Measurements from ENCODE around the gene TXN2.

The TXN2 gene

DNA sequence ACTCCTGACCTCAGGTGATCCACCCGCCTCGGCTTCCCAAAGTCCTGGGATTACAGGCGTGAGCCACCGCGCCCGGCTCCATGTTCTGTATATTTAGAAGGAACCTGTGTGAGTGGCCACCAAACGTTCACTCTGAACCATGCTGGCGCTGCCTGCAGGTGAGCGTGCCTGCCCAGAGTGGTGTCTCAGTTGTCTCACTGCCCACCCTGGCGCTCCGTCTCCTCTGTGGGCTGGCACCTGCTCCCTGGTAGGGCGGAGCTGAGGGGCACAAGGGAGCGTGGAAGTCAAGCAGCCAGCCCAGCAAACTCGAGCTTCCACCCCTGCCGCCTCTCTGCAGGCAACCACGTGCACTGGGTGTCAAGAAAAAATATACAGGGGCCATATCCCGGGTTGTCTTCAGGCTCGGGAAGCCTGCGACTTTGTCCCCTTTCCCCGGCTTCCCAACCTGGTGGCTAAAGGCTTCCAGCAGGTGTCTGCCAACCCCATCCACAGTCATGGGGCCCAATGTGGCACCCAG is 16.7 kb downstream of the TXN2 start:
- TF ChIP-seq, protein P1, sequence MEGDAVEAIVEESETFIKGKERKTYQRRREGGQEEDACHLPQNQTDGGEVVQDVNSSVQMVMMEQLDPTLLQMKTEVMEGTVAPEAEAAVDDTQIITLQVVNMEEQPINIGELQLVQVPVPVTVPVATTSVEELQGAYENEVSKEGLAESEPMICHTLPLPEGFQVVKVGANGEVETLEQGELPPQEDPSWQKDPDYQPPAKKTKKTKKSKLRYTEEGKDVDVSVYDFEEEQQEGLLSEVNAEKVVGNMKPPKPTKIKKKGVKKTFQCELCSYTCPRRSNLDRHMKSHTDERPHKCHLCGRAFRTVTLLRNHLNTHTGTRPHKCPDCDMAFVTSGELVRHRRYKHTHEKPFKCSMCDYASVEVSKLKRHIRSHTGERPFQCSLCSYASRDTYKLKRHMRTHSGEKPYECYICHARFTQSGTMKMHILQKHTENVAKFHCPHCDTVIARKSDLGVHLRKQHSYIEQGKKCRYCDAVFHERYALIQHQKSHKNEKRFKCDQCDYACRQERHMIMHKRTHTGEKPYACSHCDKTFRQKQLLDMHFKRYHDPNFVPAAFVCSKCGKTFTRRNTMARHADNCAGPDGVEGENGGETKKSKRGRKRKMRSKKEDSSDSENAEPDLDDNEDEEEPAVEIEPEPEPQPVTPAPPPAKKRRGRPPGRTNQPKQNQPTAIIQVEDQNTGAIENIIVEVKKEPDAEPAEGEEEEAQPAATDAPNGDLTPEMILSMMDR (IDR thresholded peaks at IDR 0.05; ENCODE audit: control insufficient read depth, extremely low read depth, insufficient read depth): no peak
- no peak overlapping the region for H3K4me3 ChIP-seq (ENCODE audit: low read depth, low read length)
- no peak for DNase-seq (ENCODE audit: low read depth)

DNA sequence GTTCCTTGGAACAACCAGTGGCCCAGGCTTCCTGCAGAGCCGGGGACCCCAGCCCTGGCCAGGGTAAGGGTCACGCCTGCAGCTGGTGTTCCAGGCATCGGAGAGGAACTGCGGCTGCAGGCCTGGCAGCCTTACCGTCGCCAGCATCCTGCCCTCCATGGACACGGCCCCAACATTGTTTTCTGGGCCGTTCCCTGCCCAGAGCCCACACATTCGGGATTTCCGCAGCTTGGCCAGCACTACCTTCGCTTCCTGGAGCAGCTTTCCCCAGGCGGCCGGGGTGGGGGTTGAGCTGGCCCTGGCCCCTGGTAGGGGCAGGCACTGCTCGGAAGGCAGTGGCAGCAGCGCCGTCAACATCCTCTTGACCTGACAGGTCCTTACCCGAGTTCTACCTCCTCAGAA is 17.7 kb downstream of the TXN2 start:
- no peak for DNase-seq (ENCODE audit: low read depth)
- H3K4me3 ChIP-seq (ENCODE audit: low read depth, low read length): no peak overlapping the region
- TF ChIP-seq, protein P1 (IDR thresholded peaks at IDR 0.05; ENCODE audit: control insufficient read depth, extremely low read depth, insufficient read depth): no peak

DNA sequence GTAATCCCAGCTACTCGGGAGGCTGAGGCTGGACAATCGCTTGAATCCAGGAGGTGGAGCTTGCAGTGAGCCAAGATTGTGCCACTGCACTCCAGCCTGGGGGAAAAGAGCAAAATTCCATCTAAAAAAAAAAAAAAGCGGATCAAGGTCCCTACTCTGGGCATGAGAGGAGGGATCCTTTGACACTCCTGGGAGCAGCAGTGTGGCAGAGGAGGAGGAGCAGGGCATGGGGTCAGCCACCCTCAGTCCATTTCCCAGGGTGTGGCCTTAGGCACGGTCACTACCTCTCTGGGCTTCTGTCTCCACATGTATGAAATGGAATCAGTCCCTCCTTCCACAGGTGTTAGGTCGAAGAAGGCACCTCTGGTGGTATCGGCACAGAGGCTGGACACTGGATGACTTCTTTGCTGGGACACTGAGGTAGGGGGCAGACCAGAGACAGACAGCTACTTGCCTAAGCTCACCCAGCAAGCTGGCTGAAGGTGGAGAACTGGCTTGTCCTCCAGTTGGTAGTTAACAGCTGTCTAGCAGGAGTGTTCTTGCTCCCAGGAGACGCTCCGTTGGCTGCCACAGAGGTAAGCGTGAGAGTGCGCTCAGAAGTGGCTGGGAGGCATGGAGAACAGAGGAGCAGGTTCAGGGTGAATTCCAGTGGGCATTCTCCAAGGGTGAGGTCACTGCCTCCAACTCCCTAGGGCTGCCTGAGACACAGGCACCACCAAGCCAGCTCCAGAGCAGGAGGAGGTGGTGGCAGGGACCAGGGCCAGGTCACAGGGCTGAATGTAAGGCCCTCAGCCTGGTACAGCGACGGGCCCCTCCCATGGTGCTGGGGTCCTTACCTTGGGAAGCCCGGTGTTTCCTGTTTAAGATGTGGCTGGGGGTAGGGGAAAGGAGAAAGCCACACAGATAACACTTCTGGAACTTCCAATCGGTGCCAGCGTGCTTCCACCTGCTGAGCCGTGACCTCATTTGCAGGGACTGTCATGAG is 19.5 kb downstream of the TXN2 start:
- DNase-seq (ENCODE audit: low read depth): no peak
- no peak overlapping the region for H3K4me3 ChIP-seq (ENCODE audit: low read depth, low read length)
- TF ChIP-seq, protein P1 (IDR thresholded peaks at IDR 0.05; ENCODE audit: control insufficient read depth, extremely low read depth, insufficient read depth): no peak

DNA sequence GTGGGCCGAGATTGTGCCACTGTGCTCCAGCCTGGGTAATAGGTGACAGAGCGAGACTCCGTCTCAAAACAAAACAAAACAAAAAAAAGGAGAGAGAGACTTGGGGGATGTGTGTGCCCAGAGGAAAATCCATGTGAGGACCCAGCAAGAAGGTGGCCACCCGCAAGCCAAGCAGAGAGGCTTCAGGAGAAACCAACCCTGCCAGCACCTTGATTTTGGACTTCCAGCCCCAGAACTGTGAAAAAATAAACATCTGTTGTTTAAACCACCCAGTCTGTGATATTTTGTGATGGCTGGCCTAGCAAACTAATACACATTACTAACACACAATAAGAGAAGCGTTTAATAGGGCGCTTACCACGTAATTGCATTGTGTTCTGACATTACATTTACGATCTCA is 21.2 kb downstream of the TXN2 start:
- TF ChIP-seq, protein P1 (IDR thresholded peaks at IDR 0.05; ENCODE audit: control insufficient read depth, extremely low read depth, insufficient read depth): no peak

DNA sequence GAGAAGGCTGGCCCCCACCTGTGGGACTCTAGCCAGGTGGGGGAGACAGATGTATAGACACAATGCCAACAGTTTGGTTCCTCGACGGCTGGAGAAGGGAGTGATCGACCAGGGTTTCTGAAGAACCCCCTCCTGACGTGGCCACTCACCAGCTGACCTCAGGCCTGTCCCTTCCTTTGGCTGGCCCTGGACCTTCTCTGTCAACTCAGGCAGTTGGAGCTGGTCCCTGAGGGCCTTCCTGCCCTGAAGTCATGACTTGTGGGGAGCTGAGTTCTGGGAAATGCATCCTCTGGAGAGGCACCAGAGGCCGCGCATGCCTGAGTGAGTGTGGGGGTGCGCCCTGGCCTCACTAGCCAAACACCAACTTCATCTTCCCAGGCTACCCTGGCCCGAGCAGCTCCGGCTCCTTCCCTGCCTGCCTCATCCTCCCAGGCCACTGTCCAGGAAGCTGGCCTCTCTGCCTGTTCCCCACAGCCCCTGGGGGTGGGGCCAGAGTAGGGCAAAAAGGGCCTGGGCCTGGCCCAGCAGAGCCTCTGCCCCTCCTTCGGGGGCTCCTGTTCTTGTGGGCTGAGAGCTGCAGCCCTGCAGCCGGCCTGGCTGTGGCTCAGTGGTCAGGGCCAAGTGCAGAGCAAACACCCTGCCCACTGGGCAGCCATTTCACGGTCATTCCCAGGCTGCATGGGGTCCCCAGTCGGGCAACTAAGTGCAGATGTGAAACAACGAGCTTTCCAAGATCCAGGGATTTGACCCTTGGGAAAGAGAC is 23.6 kb downstream of the TXN2 start:
- TF ChIP-seq, protein P1 (IDR thresholded peaks at IDR 0.05; ENCODE audit: control insufficient read depth, extremely low read depth, insufficient read depth): no peak
- DNase-seq (ENCODE audit: low read depth): no peak
- no peak overlapping the region for H3K4me3 ChIP-seq (ENCODE audit: low read depth, low read length)

More for the DNA sequence above, 21.2 kb downstream of the TXN2 start:
- no peak overlapping the region for H3K4me3 ChIP-seq (ENCODE audit: low read depth, low read length)
- DNase-seq (ENCODE audit: low read depth): no peak

DNA sequence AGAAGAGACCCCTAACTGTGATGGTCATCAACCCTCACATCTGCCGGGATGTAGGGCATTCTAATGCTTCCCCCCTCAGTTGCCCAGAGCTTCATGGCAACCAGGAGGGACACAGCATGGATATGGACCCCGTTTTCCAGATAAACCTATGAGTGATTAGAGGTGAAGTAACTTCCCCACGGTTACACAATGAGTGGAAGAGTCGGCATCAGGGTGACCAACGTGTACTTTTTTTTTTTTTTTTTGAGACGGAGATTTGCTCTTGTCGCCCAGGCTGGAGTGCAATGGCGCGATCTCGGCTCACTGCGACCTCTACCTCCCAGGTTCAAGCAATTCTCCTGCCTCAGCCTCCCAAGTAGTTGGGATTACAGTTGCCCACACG is 25.0 kb downstream of the TXN2 start:
- TF ChIP-seq, protein P1 (IDR thresholded peaks at IDR 0.05; ENCODE audit: control insufficient read depth, extremely low read depth, insufficient read depth): no peak
- H3K4me3 ChIP-seq (ENCODE audit: low read depth, low read length): no peak overlapping the region
- DNase-seq (ENCODE audit: low read depth): no peak

Measured in LNCaP clone FGC (cell line).